GM12878 (cell line): ENCODE data around the gene PRKACG. TPM values are rescaled to one million over a fixed set of nuclear protein-coding genes. Genes with fewer than 3 reads are reported as not detected.

Experiments used
- ATAC-seq: fragments of 200-7000 bp; cut with Tn5 transposase; 3 replicates; pipeline ENCODE4 v1.9.1; 2020; ENCODE audit warnings: mild to moderate bottlenecking, moderate library complexity
- BruUV-seq: library from RNA; stranded (reverse); fragments of 400-500 nt; replicated peaks from 2 replicates; lab custom pipeline; 2021; lab: Mats Ljungman, UMichigan
- CTCF ChIA-PET: fragments of 300-600 bp; sonication (Branson Sonifier 250); formaldehyde crosslinking; extraction: SDS; loops from one replicate; lab custom pipeline; 2021; ENCODE audit warnings: inconsistent platforms; lab: Yijun Ruan, JAX
- POLR2A ChIA-PET: fragments of 350-600 bp; formaldehyde crosslinking; extraction: SDS; loops from one replicate; lab custom pipeline; 2021; ENCODE audit warnings: inconsistent platforms; lab: Charles Lee
- RAD21 ChIA-PET: fragments of 300-600 bp; sonication (Branson Sonifier 250); formaldehyde crosslinking; loops from one replicate; lab custom pipeline; 2023; ENCODE audit warnings: antibody characterized with exemption; ENCODE audit not compliant: unreplicated experiment; lab: Charles Lee
- SMC1A ChIA-PET: fragments of 300-600 bp; sonication (Branson Sonifier 250); formaldehyde crosslinking; loops from one replicate; lab custom pipeline; 2023; ENCODE audit not compliant: unreplicated experiment, uncharacterized antibody; lab: Charles Lee
- DNase-seq: peaks from one replicate; pipeline ENCODE4 v3.0.0-alpha.2; 2011; ENCODE audit warnings: low read depth, low spot score
- FAIRE-seq: peaks from 3 replicates; lab custom pipeline; 2011; peaks lifted over from hg19 to GRCh38; lab: Jason Lieb, UNC
- H2AFZ ChIP-seq: 2 replicates; pipeline ENCODE4 v1.6.0; 2011; ENCODE audit warnings: low read depth, low read length, control low read depth; ENCODE audit not compliant: control insufficient read depth
- H3K27ac ChIP-seq: 2 replicates; pipeline ENCODE4 v1.5.1; 2011; ENCODE audit warnings: control low read depth; ENCODE audit not compliant: control insufficient read depth, insufficient read depth
- H3K27me3 ChIP-seq, 2 experiments: replicated peaks in 1 of 2; 2 replicates each; pipeline versions ENCODE4 v1.6.0 to v1.6.1; 2011; ENCODE audit warnings: low read length in 1 of 2; ENCODE audit not compliant: control insufficient read depth in 2 of 2, insufficient read depth in 2 of 2
- H3K36me3 ChIP-seq, 2 experiments: 2 replicates each; pipeline ENCODE4 v1.5.1; 2011; ENCODE audit warnings: low read length in 1 of 2; ENCODE audit not compliant: control insufficient read depth in 2 of 2, insufficient read depth in 2 of 2
- H3K4me1 ChIP-seq: 2 replicates; pipeline ENCODE4 v1.6.1; 2011; ENCODE audit warnings: mild to moderate bottlenecking, low read length, moderate library complexity, mixed read lengths; ENCODE audit not compliant: control insufficient read depth, insufficient read depth
- H3K4me2 ChIP-seq: 2 replicates; pipeline ENCODE4 v1.6.0; 2011; ENCODE audit warnings: control low read depth; ENCODE audit not compliant: control insufficient read depth, insufficient read depth
- H3K4me3 ChIP-seq: fragments of 200-600 bp; sonication (generic); 2 replicates; pipeline ENCODE4 v1.5.1; 2016
- H3K79me2 ChIP-seq: 2 replicates; pipeline ENCODE4 v1.6.0; 2011; ENCODE audit warnings: low read length; ENCODE audit not compliant: control insufficient read depth, insufficient read depth
- H3K9ac ChIP-seq: 2 replicates; pipeline ENCODE4 v1.8.0; 2011; ENCODE audit warnings: low read length, control low read depth, mixed read lengths; ENCODE audit not compliant: control insufficient read depth, insufficient read depth
- H3K9me3 ChIP-seq: replicated peaks from 3 replicates; pipeline ENCODE4 v1.5.1; 2011; ENCODE audit warnings: mild to moderate bottlenecking, low read length; ENCODE audit not compliant: control insufficient read depth, insufficient read depth
- H4K20me1 ChIP-seq: 2 replicates; pipeline ENCODE4 v1.6.0; 2011; ENCODE audit not compliant: control insufficient read depth, insufficient read depth
- CREM ChIP-seq: IDR thresholded peaks from 2 replicates; pipeline ENCODE4 v1.6.1; 2014; ENCODE audit warnings: antibody characterized with exemption, low read depth
- HDAC6 ChIP-seq: fragments of 200-600 bp; sonication (generic); IDR thresholded peaks from one replicate; pipeline ENCODE4 v1.8.0; 2017; ENCODE audit warnings: antibody characterized with exemption; ENCODE audit not compliant: unreplicated experiment
- NBN ChIP-seq: fragments of 450-650 bp; IDR thresholded peaks from 2 replicates; pipeline ENCODE4 v1.6.1; 2016
- NFYA ChIP-seq: IDR thresholded peaks from 2 replicates; pipeline ENCODE4 v1.6.1; 2011; ENCODE audit warnings: low read depth, mild to moderate bottlenecking, low read length, improper control_type of control experiment, borderline replicate concordance
- NR2C1 ChIP-seq: fragments of 450-650 bp; IDR thresholded peaks from 2 replicates; pipeline ENCODE4 v1.6.1; 2017; ENCODE audit warnings: antibody characterized with exemption, mild to moderate bottlenecking, moderate library complexity
- PAX8 ChIP-seq: fragments of 450-650 bp; IDR thresholded peaks from 2 replicates; pipeline ENCODE4 v1.6.1; 2017; ENCODE audit warnings: mild to moderate bottlenecking, moderate library complexity
- RCOR1 ChIP-seq: conservative IDR thresholded peaks from 2 replicates; pipeline ENCODE4 v1.6.1; 2012; ENCODE audit warnings: low read depth, low read length, improper control_type of control experiment
- RUNX3 ChIP-seq: IDR thresholded peaks from 2 replicates; pipeline ENCODE4 v1.6.1; 2012; ENCODE audit warnings: low read length, inconsistent platforms
- SIN3A ChIP-seq: IDR thresholded peaks from 2 replicates; pipeline ENCODE4 v1.6.1; 2012; ENCODE audit warnings: low read depth, low read length, improper control_type of control experiment
- SIX5 ChIP-seq: IDR thresholded peaks from 2 replicates; pipeline ENCODE4 v1.6.1; 2011; ENCODE audit warnings: mild to moderate bottlenecking, low read depth, low read length, moderate library complexity; ENCODE audit not compliant: severe bottlenecking
- SMAD5 ChIP-seq: IDR thresholded peaks from 2 replicates; pipeline ENCODE4 v1.6.1; 2016; ENCODE audit warnings: antibody characterized with exemption, low read depth
- SMARCA5 ChIP-seq: fragments of 450-650 bp; IDR thresholded peaks from 2 replicates; pipeline ENCODE4 v1.6.1; 2017; ENCODE audit warnings: mild to moderate bottlenecking
- SMC3 ChIP-seq: IDR thresholded peaks from 2 replicates; pipeline ENCODE4 v1.6.1; 2011; ENCODE audit warnings: low read length, improper control_type of control experiment, borderline replicate concordance
- STAT1 ChIP-seq: fragments of 450-650 bp; conservative IDR thresholded peaks from 2 replicates; pipeline ENCODE4 v1.6.1; 2014; ENCODE audit warnings: antibody characterized with exemption, mild to moderate bottlenecking
- YY1 ChIP-seq: IDR thresholded peaks from 2 replicates; pipeline ENCODE4 v1.6.1; 2011; ENCODE audit warnings: low read depth, mild to moderate bottlenecking, low read length
- WGBS: methylation state at CpG from one replicate; pipeline ENCODE4 v1.1.6; 2016; ENCODE audit warnings: low lambda C conversion rate; ENCODE audit not compliant: insufficient replicate concordance, insufficient coverage; ENCODE audit errors: missing lambda C conversion rate; 5-methylcytosine and 5-hydroxymethylcytosine counted together
- in situ Hi-C: fragments of 300-500 bp; cut with MboI; formaldehyde crosslinking; loops from 9 replicates; pipeline ENCODE4 v1.14.3; 2018; ENCODE audit warnings: mixed read lengths
- intact Hi-C: fragments of 100-400 bp; cut with micrococcal nuclease; formaldehyde crosslinking; loops from one replicate; pipeline ENCODE4 v1.14.2; 2022; ENCODE audit not compliant: unreplicated experiment
- polyA plus RNA-seq, 11 experiments: library from polyadenylated mRNA; depleted of rRNA in 4 of 11; unstranded in 6 of 11; stranded (reverse) in 5 of 11; fragments of >200 nt; fragmentation: Nextera tagmentation in 4 of 11; fragmentation: Illumina TruSeq in 1 of 11; extraction: Ambion mirVana in 4 of 11; extraction: Trizol in 1 of 11; gene quantifications; 1 replicate in 1 of 11; 2 replicates in 10 of 11; pipeline versions ENCODE4 v1.2.1 to v1.2.3, GENCODE V29; 2011 to 2016; ENCODE audit warnings: inconsistent platforms in 2 of 11, missing spikeins in 2 of 11, low read depth in 1 of 11
- total RNA-seq, 4 experiments: library from RNA; depleted of rRNA in 3 of 4; stranded (reverse); fragments of >200 nt in 3 of 4; fragmentation: Illumina TruSeq in 1 of 4; extraction: Trizol in 1 of 4; gene quantifications; 2 replicates each; pipeline versions ENCODE4 v1.2.1 to v1.2.3, GENCODE V29; 2013 to 2021
- TF ChIP-seq, protein P1 (sequence below): IDR thresholded peaks from 2 replicates; pipeline ENCODE4 v1.6.1; 2011; ENCODE audit warnings: borderline replicate concordance, low read depth, mild to moderate bottlenecking, moderate library complexity, mixed read lengths, low read length; ENCODE audit not compliant: insufficient read depth; ENCODE audit errors: extremely low read length
- TF ChIP-seq, protein P2 (sequence below), 3 experiments: IDR thresholded peaks in 2 of 3; conservative IDR thresholded peaks in 1 of 3; 2 replicates each; pipeline ENCODE4 v1.5.1; 2011; ENCODE audit warnings: low read depth in 3 of 3, low read length in 3 of 3, mild to moderate bottlenecking in 3 of 3, control low read depth in 2 of 3, moderate library complexity in 2 of 3, inconsistent platforms in 1 of 3, mixed read lengths in 1 of 3; ENCODE audit not compliant: control insufficient read depth in 2 of 3, insufficient read depth in 1 of 3; ENCODE audit errors: extremely low read depth in 1 of 3

The PRKACG gene
- total and polyA plus RNA-seq, 10 of the 15 experiments (the other 5 are each of a cell fraction or from before 2014, with no cell fraction given): not detected

DNA sequence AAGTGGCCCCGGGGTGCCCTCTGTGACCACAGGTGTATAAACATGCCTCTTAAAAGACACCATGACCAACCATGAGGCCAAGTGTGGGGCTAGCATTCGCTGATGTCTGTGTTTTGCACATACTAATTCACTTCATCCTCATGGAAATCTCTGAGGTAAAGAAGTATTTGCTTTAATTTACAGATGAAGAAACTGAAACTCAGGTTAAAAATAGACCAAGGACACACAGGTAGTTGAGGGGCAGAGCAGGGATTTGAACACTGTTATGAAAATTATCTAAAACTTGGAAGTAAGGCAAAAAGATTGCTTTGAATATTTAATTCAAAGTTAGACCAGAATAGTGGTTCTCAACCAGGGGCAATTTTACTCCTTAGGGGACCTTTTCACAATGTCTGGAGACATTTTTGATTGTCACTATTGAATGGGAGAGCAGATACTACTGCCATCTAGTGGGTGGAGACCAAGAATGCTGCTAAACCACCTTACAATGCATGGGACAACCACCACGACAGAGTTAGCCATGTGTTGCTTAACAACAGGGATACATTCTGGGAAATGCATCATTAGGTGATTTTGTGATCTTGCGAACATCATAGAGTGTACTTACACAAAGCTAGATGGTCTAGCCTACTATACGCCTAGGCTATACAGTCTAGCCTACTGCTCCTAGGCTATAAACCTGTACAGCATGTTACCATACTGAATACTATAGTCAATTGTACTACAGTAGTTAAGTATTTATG is 13.6 kb upstream of the PRKACG start:
- CTCF ChIA-PET: interaction anchor here (0.8 to 1.7 kb wide), 9 partner anchors 9 to 555 kb away, joined by 3 to 5 read pairs (median 3); no protein-coding TSS in a partner anchor
- SMC1A ChIA-PET: no interaction called here
- no peak overlapping the region for H3K4me3 ChIP-seq
- DNase-seq (peak; percentile 51), FAIRE-seq (peak; percentile 94), ATAC-seq (peak; percentile 95)
- no peaks in the 10 kb centered on the region for H3K27me3 ChIP-seq
- in situ Hi-C loops (no loop called here), intact Hi-C loops (loop anchor here (5.0 kb wide), 1 partner anchor 445 kb away; no protein-coding TSS in a partner anchor)
- peaks cover 3% of the 10 kb centered on the region; the same call in 2 of the 3 replicates for H3K9me3 ChIP-seq
- H2AFZ ChIP-seq: peak overlapping the region; percentile 13; the same call in 1 of the 2 replicates
- RAD21 ChIA-PET: interaction anchor here (1.2 to 1.4 kb wide), 2 partner anchors 28 to 321 kb away, joined by 3 read pairs; no protein-coding TSS in a partner anchor
- BruUV-seq: no TSS peak
- POLR2A ChIA-PET: no interaction called here
- WGBS: 2% methylated on average over 5 of the region's 5 CpGs
- no peaks in the 10 kb centered on the region for H3K79me2 ChIP-seq
- H3K36me3 ChIP-seq: no peaks in the 10 kb centered on the region
- no peak overlapping the region for H3K9ac ChIP-seq
- H3K27ac ChIP-seq: no peak overlapping the region
- peaks cover 6% of the 10 kb centered on the region for H3K4me1 ChIP-seq
- H4K20me1 ChIP-seq: no peaks in the 10 kb centered on the region
- H3K4me2 ChIP-seq: 0 out of 2 replicates have a peak overlapping the region, but pooled peaks have one; percentile 2
- TF ChIP-seq RUNX3 (peak; percentile 20; the same call in 1 of the 2 replicates), SMAD5 (no peak), NBN (no peak), NR2C1 (no peak), STAT1 (no peak), RCOR1 (no peak), PAX8 (no peak), YY1 (peak; percentile 58; the same call in 1 of the 2 replicates), SIX5 (no peak), SIN3A (no peak), HDAC6 (no peak), SMC3 (peak; percentile 44; the same call in 1 of the 2 replicates), NFYA (no peak), CREM (no peak), SMARCA5 (no peak)
- TF ChIP-seq, protein P1, sequence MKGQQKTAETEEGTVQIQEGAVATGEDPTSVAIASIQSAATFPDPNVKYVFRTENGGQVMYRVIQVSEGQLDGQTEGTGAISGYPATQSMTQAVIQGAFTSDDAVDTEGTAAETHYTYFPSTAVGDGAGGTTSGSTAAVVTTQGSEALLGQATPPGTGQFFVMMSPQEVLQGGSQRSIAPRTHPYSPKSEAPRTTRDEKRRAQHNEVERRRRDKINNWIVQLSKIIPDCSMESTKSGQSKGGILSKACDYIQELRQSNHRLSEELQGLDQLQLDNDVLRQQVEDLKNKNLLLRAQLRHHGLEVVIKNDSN: no peak
- TF ChIP-seq, protein P2, sequence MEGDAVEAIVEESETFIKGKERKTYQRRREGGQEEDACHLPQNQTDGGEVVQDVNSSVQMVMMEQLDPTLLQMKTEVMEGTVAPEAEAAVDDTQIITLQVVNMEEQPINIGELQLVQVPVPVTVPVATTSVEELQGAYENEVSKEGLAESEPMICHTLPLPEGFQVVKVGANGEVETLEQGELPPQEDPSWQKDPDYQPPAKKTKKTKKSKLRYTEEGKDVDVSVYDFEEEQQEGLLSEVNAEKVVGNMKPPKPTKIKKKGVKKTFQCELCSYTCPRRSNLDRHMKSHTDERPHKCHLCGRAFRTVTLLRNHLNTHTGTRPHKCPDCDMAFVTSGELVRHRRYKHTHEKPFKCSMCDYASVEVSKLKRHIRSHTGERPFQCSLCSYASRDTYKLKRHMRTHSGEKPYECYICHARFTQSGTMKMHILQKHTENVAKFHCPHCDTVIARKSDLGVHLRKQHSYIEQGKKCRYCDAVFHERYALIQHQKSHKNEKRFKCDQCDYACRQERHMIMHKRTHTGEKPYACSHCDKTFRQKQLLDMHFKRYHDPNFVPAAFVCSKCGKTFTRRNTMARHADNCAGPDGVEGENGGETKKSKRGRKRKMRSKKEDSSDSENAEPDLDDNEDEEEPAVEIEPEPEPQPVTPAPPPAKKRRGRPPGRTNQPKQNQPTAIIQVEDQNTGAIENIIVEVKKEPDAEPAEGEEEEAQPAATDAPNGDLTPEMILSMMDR (IDR thresholded peaks at IDR 0.05 in 2 of 3, conservative IDR thresholded peaks at IDR 0.05 in 1 of 3; ENCODE audit: control insufficient read depth in 2 of 3, extremely low read depth in 1 of 3, insufficient read depth in 1 of 3, low read depth in 3 of 3, low read length in 3 of 3): peak; percentile 76 to 83 (median 79)
